Vagina (tissue), 2 donors: ENCODE measurements around the gene TRMT61A. TPM values are rescaled to one million over a fixed set of nuclear protein-coding genes. Genes with fewer than 3 reads are reported as not detected.

ENCODE experiments used
- DNase-seq, 2 donors: peaks; one replicate each; pipeline ENCODE4 v3.0.0-alpha.2; 2017; ENCODE audit errors: extremely low spot score in 2 of 2
- H3K27ac ChIP-seq: fragments of 200-600 bp; sonication (generic); one replicate; pipeline ENCODE4 v1.5.1; 2019
- H3K27me3 ChIP-seq: fragments of 200-600 bp; sonication (generic); one replicate; pipeline ENCODE4 v1.5.1; 2019
- H3K36me3 ChIP-seq, 2 donors: fragments of 200-600 bp; sonication (generic); one replicate each; pipeline ENCODE4 v1.5.1; 2017 to 2019
- H3K4me1 ChIP-seq: fragments of 200-600 bp; sonication (generic); one replicate; pipeline ENCODE4 v1.5.1; 2019
- H3K4me3 ChIP-seq, 2 donors: fragments of 200-600 bp; sonication (generic); 1 replicate in 1 of 2; 2 replicates in 1 of 2; pipeline ENCODE4 v1.5.1; 2016 to 2019
- H3K9me3 ChIP-seq: fragments of 200-600 bp; sonication (generic); one replicate; pipeline ENCODE4 v1.5.1; 2019
- CTCF ChIP-seq, 3 experiments: fragments of 450-650 bp in 2 of 3; fragments of 200-600 bp in 1 of 3; sonication (generic) in 1 of 3; IDR thresholded peaks; one replicate each; pipeline ENCODE4 v1.5.1; 2017 to 2019; ENCODE audit warnings: antibody characterized with exemption in 3 of 3, mild to moderate bottlenecking in 2 of 3, moderate library complexity in 2 of 3
- POLR2A ChIP-seq, 2 donors: fragments of 450-650 bp; IDR thresholded peaks; one replicate each; pipeline ENCODE4 v1.6.1; 2017; ENCODE audit warnings: antibody characterized with exemption in 2 of 2, mild to moderate bottlenecking in 2 of 2, moderate library complexity in 2 of 2
- POLR2AphosphoS5 ChIP-seq, 2 donors: sonication (generic); formaldehyde crosslinking; IDR thresholded peaks; one replicate each; pipeline ENCODE4 v1.9.0; 2017; ENCODE audit warnings: antibody characterized with exemption in 2 of 2, mild to moderate bottlenecking in 2 of 2, low read depth in 1 of 2; ENCODE audit not compliant: insufficient read depth in 1 of 2
- intact Hi-C: fragments of 100-400 bp; cut with DNase I; formaldehyde crosslinking; loops from one replicate; pipeline ENCODE4 v1.15.1; 2023
- total RNA-seq: library from RNA; depleted of rRNA; stranded (reverse); fragments of >200 nt; gene quantifications from one replicate; pipeline ENCODE4 v1.2.3, GENCODE V29; 2016

The TRMT61A gene
- total RNA-seq, 1 donor from 2014 or later = 17.7 TPM

- Histone ChIP-seq H3K27ac (no peak overlapping the region), H3K4me1 (peaks cover 11% of the 10 kb centered on the region), H3K4me3 (no peak overlapping the region), H3K9me3 (no peaks in the 10 kb centered on the region), H3K27me3 (no peaks in the 10 kb centered on the region), H3K36me3 (peaks cover 0 to 32% of the 10 kb centered on the region in 2 donors)
- intact Hi-C loops = no loop called here
- TF ChIP-seq CTCF (IDR thresholded peaks at IDR 0.05) (no peak), POLR2AphosphoS5 (IDR thresholded peaks at IDR 0.05; ENCODE audit: insufficient read depth in 1 of 2, low read depth in 1 of 2) (no peak), POLR2A (IDR thresholded peaks at IDR 0.05) (no peak)
- no peak for DNase-seq
These were observed 32.2 kb upstream of the TRMT61A start for GRCh38 chr14:103496776-103497175.

DNA sequence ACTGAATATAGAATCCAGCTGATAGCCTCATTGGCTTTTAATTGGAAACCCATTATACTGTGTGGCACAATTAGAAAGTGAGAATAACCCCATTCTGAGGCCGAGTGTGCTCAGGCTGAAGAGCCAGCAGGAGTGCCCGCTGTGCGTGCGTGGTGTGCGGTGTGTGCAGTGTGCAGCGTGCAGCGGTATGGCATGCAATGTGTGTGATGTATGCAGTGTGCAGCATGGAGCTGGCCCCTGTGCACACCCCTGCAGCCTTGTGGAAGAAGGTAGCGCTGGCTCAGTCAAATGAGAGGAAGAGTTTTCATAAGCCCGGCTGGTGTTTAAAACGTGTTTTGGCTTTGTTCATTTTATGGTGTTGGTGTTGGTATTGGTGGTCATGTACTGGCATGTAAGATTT is 29.3 kb upstream of the TRMT61A start:
- intact Hi-C loops = loop anchor here (5.0 kb wide), 1 partner anchor 48 kb away; no protein-coding TSS in a partner anchor
- peak in 1 of 2 donors; percentile 1 for TF ChIP-seq POLR2AphosphoS5 (IDR thresholded peaks at IDR 0.05; ENCODE audit: insufficient read depth in 1 of 2, low read depth in 1 of 2)
- TF ChIP-seq CTCF (IDR thresholded peaks at IDR 0.05) = no peak
- Histone ChIP-seq H3K27ac (no peak overlapping the region), H3K4me3 (no peak overlapping the region), H3K27me3 (no peaks in the 10 kb centered on the region), H3K4me1 (peaks cover 11% of the 10 kb centered on the region), H3K36me3 (peaks cover 0 to 48% of the 10 kb centered on the region in 2 donors), H3K9me3 (no peaks in the 10 kb centered on the region)
- DNase-seq = no peak

GRCh38 chr14:103500148-103500990 is 28.6 kb upstream of the TRMT61A start:
- Histone ChIP-seq H3K27me3 (no peaks in the 10 kb centered on the region), H3K27ac (peak overlapping the region; percentile 45), H3K4me1 (peaks cover 11% of the 10 kb centered on the region), H3K9me3 (no peaks in the 10 kb centered on the region), H3K36me3 (peaks cover 0 to 53% of the 10 kb centered on the region in 2 donors), H3K4me3 (no peak overlapping the region)
- TF ChIP-seq POLR2A (IDR thresholded peaks at IDR 0.05) (no peak), POLR2AphosphoS5 (IDR thresholded peaks at IDR 0.05; ENCODE audit: insufficient read depth in 1 of 2, low read depth in 1 of 2) (peak; percentile 30 to 46), CTCF (IDR thresholded peaks at IDR 0.05) (peak; percentile 73 to 87 (median 74))
- DNase-seq = no peak
- intact Hi-C loops = loop anchor here (5.0 kb wide), 1 partner anchor 47 kb away; no protein-coding TSS in a partner anchor

DNA sequence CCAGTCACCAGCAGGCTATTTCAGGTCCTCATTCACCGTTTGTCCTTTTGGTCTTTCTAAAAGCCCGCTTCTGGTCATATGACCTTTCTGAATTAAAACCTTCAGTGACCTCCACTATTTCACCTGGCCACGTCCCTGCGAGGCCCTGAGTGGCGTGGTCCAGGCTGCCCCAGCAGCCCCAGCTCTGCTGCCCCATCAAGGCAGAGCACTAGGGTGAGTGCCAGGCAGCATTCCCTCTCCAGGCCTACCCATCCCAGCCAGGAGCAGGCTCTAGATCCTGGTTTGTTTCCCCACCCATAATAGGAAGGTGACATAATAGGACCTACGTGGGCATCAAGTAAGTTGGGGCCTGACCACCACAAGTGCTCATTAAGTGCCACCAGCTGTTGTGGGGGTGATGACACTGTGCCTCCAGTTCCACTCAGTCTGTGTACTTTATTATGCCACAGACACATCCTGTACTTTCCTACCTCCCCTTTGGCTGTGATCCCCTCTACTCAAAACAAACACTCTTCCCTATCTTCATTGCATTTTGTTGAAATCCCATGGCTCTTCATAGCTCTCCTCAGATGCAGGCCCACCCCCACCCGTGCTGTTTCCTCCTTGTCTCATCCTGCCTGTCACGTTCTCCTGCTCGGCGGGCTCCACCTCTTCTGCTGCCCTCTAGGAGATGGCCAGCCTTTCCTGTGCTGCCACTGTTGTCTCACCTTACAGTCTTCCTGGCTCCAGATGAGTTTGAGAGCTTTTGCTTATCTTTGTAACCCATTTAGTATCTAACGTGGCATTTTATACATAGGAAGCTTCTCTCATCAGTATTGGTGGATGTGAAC is 27.7 kb upstream of the TRMT61A start:
- H3K36me3 ChIP-seq = peaks cover 0 to 56% of the 10 kb centered on the region in 2 donors

More for the DNA sequence above, 27.7 kb upstream of the TRMT61A start:
- intact Hi-C loops = loop anchor here (5.0 kb wide), 1 partner anchor 46 kb away; no protein-coding TSS in a partner anchor
- H3K27ac ChIP-seq = no peak overlapping the region
- no peak for TF ChIP-seq POLR2A (IDR thresholded peaks at IDR 0.05)
- TF ChIP-seq CTCF (IDR thresholded peaks at IDR 0.05) = no peak
- no peak for TF ChIP-seq POLR2AphosphoS5 (IDR thresholded peaks at IDR 0.05; ENCODE audit: insufficient read depth in 1 of 2, low read depth in 1 of 2)
- DNase-seq = no peak
- no peak overlapping the region for H3K4me3 ChIP-seq
- no peaks in the 10 kb centered on the region for H3K27me3 ChIP-seq
- peaks cover 11% of the 10 kb centered on the region for H3K4me1 ChIP-seq
- no peaks in the 10 kb centered on the region for H3K9me3 ChIP-seq
